ENCODE results near the gene OR10A6.

GRCh38 chr11:7905549-7905948 is 25.5 kb downstream of the OR10A6 start:
- TF ChIP-seq, protein P1, sequence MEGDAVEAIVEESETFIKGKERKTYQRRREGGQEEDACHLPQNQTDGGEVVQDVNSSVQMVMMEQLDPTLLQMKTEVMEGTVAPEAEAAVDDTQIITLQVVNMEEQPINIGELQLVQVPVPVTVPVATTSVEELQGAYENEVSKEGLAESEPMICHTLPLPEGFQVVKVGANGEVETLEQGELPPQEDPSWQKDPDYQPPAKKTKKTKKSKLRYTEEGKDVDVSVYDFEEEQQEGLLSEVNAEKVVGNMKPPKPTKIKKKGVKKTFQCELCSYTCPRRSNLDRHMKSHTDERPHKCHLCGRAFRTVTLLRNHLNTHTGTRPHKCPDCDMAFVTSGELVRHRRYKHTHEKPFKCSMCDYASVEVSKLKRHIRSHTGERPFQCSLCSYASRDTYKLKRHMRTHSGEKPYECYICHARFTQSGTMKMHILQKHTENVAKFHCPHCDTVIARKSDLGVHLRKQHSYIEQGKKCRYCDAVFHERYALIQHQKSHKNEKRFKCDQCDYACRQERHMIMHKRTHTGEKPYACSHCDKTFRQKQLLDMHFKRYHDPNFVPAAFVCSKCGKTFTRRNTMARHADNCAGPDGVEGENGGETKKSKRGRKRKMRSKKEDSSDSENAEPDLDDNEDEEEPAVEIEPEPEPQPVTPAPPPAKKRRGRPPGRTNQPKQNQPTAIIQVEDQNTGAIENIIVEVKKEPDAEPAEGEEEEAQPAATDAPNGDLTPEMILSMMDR (IDR thresholded peaks at IDR 0.05) = no peak
- no peak for TF ChIP-seq POLR2A (IDR thresholded peaks at IDR 0.05)
